Erythroblast (primary cell): ENCODE results near the gene CSMD2.

Source experiments
- GATA1 ChIP-seq: IDR thresholded peaks from 2 replicates; pipeline ENCODE4 v1.6.1; 2011; ENCODE audit warnings: low read depth, mild to moderate bottlenecking, control low read depth, low read length, moderate library complexity
- POLR2A ChIP-seq: IDR thresholded peaks from 2 replicates; pipeline ENCODE4 v1.6.1; 2011; ENCODE audit warnings: mild to moderate bottlenecking, low read length

- no peak for TF ChIP-seq POLR2A
- TF ChIP-seq GATA1, result no peak
Observed at GRCh38 chr1:33602271-33602670, 562.8 kb downstream of the CSMD2 start.
